Right cardiac atrium (tissue), 5 donors: ENCODE data around the gene CD68. TPM values are rescaled to one million over a fixed set of nuclear protein-coding genes. Genes with fewer than 3 reads are reported as not detected.

Source experiments
- ATAC-seq, 2 donors: fragments of 200-7000 bp; cut with Tn5 transposase; one replicate each; pipeline versions ENCODE4 v1.8.0 to v1.9.1; 2020; ENCODE audit warnings: moderate library complexity in 2 of 2, mild to moderate bottlenecking in 1 of 2
- DNase-seq, 3 donors: peaks; one replicate each; pipeline ENCODE4 v3.0.0-alpha.2; 2020
- H3K27ac ChIP-seq: one replicate; pipeline ENCODE4 v1.5.1; 2013; ENCODE audit warnings: mild to moderate bottlenecking, low read length, control low read depth, moderate library complexity
- H3K27me3 ChIP-seq: one replicate; pipeline ENCODE4 v1.6.1; 2013; ENCODE audit not compliant: control insufficient read depth, insufficient read depth
- H3K4me1 ChIP-seq: one replicate; pipeline ENCODE4 v1.6.1; 2013; ENCODE audit warnings: low read length; ENCODE audit not compliant: control insufficient read depth, insufficient read depth
- H3K4me3 ChIP-seq: one replicate; pipeline ENCODE4 v1.5.1; 2013; ENCODE audit warnings: low read length, control low read depth
- H3K9me3 ChIP-seq: one replicate; pipeline ENCODE4 v1.6.1; 2013; ENCODE audit warnings: low read length; ENCODE audit not compliant: control insufficient read depth
- WGBS: extraction: QIAGEN DNeasy Blood & Tissue Kit; methylation state at CpG from one replicate; pipeline ENCODE4 v1.1.7; 2013; 5-methylcytosine and 5-hydroxymethylcytosine counted together
- intact Hi-C, 4 donors: fragments of 100-400 bp; cut with DNase I; formaldehyde crosslinking; loops; one replicate each; pipeline versions ENCODE4 v1.11.0 to v1.14.0; 2022 to 2023
- polyA plus RNA-seq: library from polyadenylated mRNA; stranded (reverse); fragments of 200-250 nt; gene quantifications from one replicate; pipeline ENCODE4 v1.2.3, GENCODE V29; 2013
- total RNA-seq, 4 donors: library from RNA; stranded (reverse); fragmentation: NEBNext Ultra II Directional; extraction: Animal tissue kit (Norgen Biotek cat#: 25700); gene quantifications; one replicate each; pipeline ENCODE4 v1.2.1, GENCODE V29; 2021
- donor health status: healthy with polysubstance abuse.
- donor health status: DM: no; HTN: yes; CAD: no.
- donor health status: DM: no; HTN: no; CAD: no.
- donor health status: DM: no; HTN: yes; CAD: no; lungs with severe emphysema.
- donor health status: DM: yes; HTN: yes; CAD: no.

The CD68 gene
- total and polyA plus RNA-seq, 5 donors, result 19.4 to 45.6 (median 43.3) TPM

GRCh38 chr17:7572588-7573323 lies 6.7 kb upstream of the CD68 start:
- ATAC-seq (peak; percentile 93 to 96), DNase-seq (peak; percentile 99 to 100 (median 100))
- no peaks in the 10 kb centered on the region for H3K27me3 ChIP-seq
- peaks cover 7% of the 10 kb centered on the region for H3K4me1 ChIP-seq
- no peaks in the 10 kb centered on the region for H3K9me3 ChIP-seq
- H3K27ac ChIP-seq, result peak overlapping the region; percentile 94
- intact Hi-C loops, result no loop called here
- H3K4me3 ChIP-seq, result peak overlapping the region; percentile 85
- under 1% methylated on average over 73 of the region's 73 CpGs for WGBS

GRCh38 chr17:7573324-7574080 lies 5.9 kb upstream of the CD68 start:
- peak overlapping the region; percentile 94 for H3K27ac ChIP-seq
- intact Hi-C loops, result no loop called here
- peak; percentile 90 to 96 (median 95) for DNase-seq
- H3K9me3 ChIP-seq, result no peaks in the 10 kb centered on the region
- ATAC-seq, result peak; percentile 82
- H3K27me3 ChIP-seq, result no peaks in the 10 kb centered on the region
- H3K4me1 ChIP-seq, result peaks cover 7% of the 10 kb centered on the region
- under 1% methylated on average over 71 of the region's 71 CpGs for WGBS
- peak overlapping the region; percentile 85 for H3K4me3 ChIP-seq

- DNase-seq (no peak), ATAC-seq (no peak)
- peak overlapping the region; percentile 40 for H3K27ac ChIP-seq
- H3K4me1 ChIP-seq, result peaks cover 7% of the 10 kb centered on the region
- peak overlapping the region; percentile 85 for H3K4me3 ChIP-seq
- WGBS, result 18% methylated on average over 15 of the region's 15 CpGs
- intact Hi-C loops, result no loop called here
- H3K27me3 ChIP-seq, result no peaks in the 10 kb centered on the region
- no peaks in the 10 kb centered on the region for H3K9me3 ChIP-seq
Observed at GRCh38 chr17:7574176-7574953, 5.1 kb upstream of the CD68 start.

GRCh38 chr17:7575481-7575883 lies 4.0 kb upstream of the CD68 start:
- peaks cover 12% of the 10 kb centered on the region for H3K4me1 ChIP-seq
- H3K9me3 ChIP-seq, result no peaks in the 10 kb centered on the region
- no peak overlapping the region for H3K4me3 ChIP-seq
- intact Hi-C loops, result no loop called here
- no peaks in the 10 kb centered on the region for H3K27me3 ChIP-seq
- no peak overlapping the region for H3K27ac ChIP-seq
- DNase-seq (no peak), ATAC-seq (no peak)
- WGBS, result 68% methylated on average over 1 of the region's 1 CpG

- no peak for ATAC-seq
- no peak overlapping the region for H3K4me3 ChIP-seq
- no peak overlapping the region for H3K27ac ChIP-seq
- H3K27me3 ChIP-seq, result no peaks in the 10 kb centered on the region
- no peak for DNase-seq
- no peaks in the 10 kb centered on the region for H3K9me3 ChIP-seq
- H3K4me1 ChIP-seq, result peaks cover 12% of the 10 kb centered on the region
- intact Hi-C loops, result no loop called here
- WGBS, result 65% methylated on average over 7 of the region's 7 CpGs
Observed at GRCh38 chr17:7575959-7576358, 3.5 kb upstream of the CD68 start.

GRCh38 chr17:7576432-7576937 lies 3.0 kb upstream of the CD68 start:
- Histone ChIP-seq H3K27ac (no peak overlapping the region), H3K4me3 (no peak overlapping the region), H3K4me1 (peaks cover 12% of the 10 kb centered on the region), H3K9me3 (no peaks in the 10 kb centered on the region), H3K27me3 (no peaks in the 10 kb centered on the region)
- 78% methylated on average over 14 of the region's 14 CpGs for WGBS
- no peak for DNase-seq
- no peak for ATAC-seq
- intact Hi-C loops, result no loop called here

- H3K27me3 ChIP-seq, result no peaks in the 10 kb centered on the region
Observed at GRCh38 chr17:7577327-7578199, 1.9 kb upstream of the CD68 start.

GRCh38 chr17:7579834-7580603 lies 581 bp downstream of the CD68 start:
- H3K9me3 ChIP-seq, result no peaks in the 10 kb centered on the region

More at GRCh38 chr17:7577327-7578199, 1.9 kb upstream of the CD68 start:
- intact Hi-C loops, result no loop called here
- no peaks in the 10 kb centered on the region for H3K9me3 ChIP-seq
- no peak overlapping the region for H3K27ac ChIP-seq
- H3K4me1 ChIP-seq, result peaks cover 15% of the 10 kb centered on the region
- WGBS, result 76% methylated on average over 17 of the region's 17 CpGs
- ATAC-seq (no peak), DNase-seq (no peak)
- no peak overlapping the region for H3K4me3 ChIP-seq

More at GRCh38 chr17:7579834-7580603, 581 bp downstream of the CD68 start:
- H3K27ac ChIP-seq, result peak overlapping the region; percentile 68
- ATAC-seq (no peak), DNase-seq (no peak)
- intact Hi-C loops, result loop anchor here in 2 of 4 donors (10.0 kb wide), 2 partner anchors 105 to 225 kb away; partner anchors contain the start of genes KCTD11 (in 1 of the 2), TMEM95 (in 1 of the 2), TP53 (in 1 of the 2) and WRAP53 (in 1 of the 2)
- H3K27me3 ChIP-seq, result no peaks in the 10 kb centered on the region
- H3K4me3 ChIP-seq, result no peak overlapping the region
- H3K4me1 ChIP-seq, result peaks cover 22% of the 10 kb centered on the region
- WGBS, result 64% methylated on average over 12 of the region's 12 CpGs
